GM18858 (cell line): ENCODE data around the gene ADAM23.

Source experiments
- ATAC-seq: cut with Tn5 transposase; IDR thresholded peaks from one replicate; pipeline ENCODE4 v1.9.1; 2021; ENCODE audit not compliant: unreplicated experiment

The ADAM23 gene

DNA sequence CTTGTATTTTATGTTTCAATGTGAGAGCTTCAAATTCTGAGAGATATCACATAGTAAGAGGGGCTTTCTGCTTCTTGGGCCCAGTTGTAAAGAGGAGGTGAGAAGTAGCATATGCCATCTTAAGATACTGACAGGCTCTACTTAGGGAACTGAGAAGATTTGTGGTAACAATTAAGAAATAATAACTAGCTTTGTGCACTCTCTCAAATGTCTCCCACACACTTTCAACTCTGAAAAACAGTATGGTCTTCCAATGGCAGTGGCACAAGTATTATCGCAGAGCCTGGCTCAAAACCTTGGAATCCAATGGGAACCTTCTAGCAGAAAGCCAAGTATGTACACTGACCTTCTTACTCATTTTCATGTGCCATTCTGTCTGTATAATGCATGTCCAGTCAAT lies 118.6 kb downstream of the ADAM23 start:
- peak; percentile 47 for ATAC-seq

DNA sequence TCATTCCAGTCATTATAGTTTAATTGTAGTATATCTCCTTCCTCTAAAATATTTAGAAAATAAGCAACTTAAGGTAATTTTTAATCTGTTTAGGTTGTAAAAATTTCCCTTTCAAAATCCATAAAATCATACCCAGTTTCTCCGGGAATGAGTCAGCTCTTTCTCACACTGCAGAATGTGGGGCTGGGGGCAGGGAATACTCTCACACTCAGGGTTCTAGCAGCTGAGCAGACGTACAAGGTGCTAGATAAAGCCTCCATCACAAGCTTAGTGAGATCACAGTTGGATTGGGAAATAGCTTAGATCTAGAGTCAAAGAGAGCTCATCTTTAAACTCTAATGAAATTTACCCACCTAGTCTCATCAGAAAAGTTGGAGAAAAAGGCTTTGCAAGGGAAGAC lies 119.0 kb downstream of the ADAM23 start:
- ATAC-seq, result no peak

GRCh38 chr2:206563374-206563773 lies 120.0 kb downstream of the ADAM23 start:
- ATAC-seq, result no peak

DNA sequence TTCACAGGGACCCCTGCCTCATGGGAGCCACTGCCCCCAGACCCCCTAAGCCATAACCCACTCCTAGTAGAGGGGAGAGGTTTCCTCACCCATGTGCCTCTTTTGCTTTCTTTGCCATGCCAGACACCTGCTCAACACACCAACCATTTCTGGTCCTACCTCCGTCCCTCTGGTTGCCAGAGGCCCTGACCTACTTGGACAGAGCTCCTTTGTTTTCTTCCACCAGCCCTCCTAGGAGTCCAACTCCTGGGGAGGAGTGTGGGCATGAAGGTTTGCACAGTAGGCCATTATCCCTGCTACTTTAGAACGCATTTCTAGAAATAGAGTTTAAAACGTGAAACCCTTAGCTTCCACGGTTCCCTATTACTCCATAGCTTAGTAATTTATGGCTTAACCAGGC lies 122.3 kb downstream of the ADAM23 start:
- no peak for ATAC-seq

GRCh38 chr2:206569470-206569869 lies 126.1 kb downstream of the ADAM23 start:
- ATAC-seq, result no peak

GRCh38 chr2:206570199-206570598 lies 126.9 kb downstream of the ADAM23 start:
- ATAC-seq, result no peak

DNA sequence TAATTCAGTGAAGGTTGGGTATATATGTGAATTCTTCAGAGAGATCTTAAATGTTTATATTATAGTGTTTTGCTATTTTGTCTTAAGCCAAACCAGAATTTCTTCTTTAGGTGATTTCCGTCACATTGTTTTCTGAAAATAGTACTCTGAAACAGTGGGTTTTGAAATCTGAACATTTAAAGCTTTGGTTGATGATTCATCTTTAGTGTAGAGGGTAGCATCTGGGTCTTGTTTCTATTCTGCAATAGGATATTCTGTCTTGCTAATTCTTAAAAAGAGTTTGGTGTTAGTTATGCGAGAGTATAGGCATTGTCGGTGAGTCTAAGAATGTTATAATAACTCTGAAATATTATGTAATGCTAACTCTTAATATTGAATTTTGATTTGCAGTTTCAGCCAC lies 129.4 kb downstream of the ADAM23 start:
- no peak for ATAC-seq

- no peak for ATAC-seq
These were observed 130.5 kb downstream of the ADAM23 start for GRCh38 chr2:206573793-206574192.

DNA sequence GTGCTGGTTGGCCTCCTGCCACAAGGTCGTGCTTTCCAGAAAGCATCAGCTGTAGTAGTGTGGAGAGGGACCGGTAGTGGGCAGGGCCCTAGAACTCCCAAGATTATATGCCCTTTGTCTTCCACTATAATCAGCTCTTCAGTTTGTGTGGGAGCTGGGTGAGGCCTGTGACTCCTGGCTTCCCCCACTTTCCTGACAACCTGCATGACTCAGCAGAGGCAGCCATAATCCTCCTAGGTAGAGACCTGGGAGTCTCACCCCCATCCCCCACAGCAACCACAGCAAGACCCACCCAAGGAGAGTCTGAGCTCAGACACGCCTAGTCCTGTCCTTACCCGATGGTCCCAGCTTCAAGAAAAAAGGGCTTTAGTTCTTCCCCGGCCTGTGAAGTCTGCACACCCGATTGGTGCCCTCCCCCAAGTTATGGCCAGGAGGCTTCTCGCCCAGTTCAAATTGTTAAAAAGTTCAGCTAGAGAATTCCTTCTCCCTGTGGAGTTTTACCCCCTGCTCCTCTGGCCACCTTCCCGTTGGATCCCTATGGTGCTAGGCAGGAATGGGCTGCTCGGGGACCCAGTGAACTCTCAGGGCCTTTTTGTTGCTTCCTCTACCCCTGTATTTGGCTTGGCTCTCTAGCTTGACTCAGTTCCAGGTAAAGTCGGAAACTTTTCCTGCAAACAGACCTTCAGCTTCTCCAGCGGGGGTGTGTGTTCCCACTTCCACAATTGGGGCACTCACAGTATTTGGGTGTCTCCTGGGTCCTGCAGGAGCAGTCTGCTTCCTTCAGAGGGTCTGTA lies 141.2 kb downstream of the ADAM23 start:
- no peak for ATAC-seq

- no peak for ATAC-seq
These were observed 142.0 kb downstream of the ADAM23 start for GRCh38 chr2:206585335-206585734.

DNA sequence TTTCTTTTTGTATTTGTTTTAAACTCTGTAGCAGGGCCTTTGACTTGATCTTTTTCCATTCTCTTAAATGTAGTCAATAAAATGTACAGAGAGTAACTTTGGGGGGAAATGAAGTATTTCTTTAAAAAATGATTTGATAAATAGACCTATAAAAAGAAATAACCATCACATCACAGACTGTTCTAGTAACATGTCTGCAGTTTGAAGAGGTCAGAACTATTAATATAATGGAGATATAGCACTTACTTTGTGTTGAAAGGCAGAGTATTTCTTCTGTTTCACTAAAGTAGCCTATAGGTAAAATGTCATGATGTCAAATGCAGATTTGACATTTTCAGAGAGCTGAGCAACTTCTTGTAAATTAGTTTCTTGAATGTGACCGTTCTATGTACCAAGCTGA lies 143.3 kb downstream of the ADAM23 start:
- no peak for ATAC-seq

- ATAC-seq, result no peak
These were observed 154.4 kb downstream of the ADAM23 start for GRCh38 chr2:206597717-206598218.

DNA sequence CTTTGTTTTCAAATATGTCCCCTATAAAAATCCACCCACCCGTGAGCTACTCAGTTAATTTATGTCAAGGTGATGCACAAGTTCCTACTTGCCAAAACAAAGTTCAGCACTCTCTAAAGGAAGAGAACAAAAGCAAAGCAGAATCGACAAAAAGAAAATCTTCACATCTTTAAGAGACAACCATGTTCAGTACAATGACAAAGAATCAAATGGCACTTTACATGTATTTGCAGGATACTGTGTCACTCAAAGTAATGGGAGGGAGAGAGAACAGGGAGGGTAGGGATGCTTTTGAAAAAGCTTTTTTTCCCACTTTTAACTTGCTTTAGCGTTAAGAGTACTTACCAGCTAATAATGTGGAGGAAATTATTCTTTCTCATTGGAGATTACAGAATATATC lies 159.9 kb downstream of the ADAM23 start:
- ATAC-seq, result no peak

DNA sequence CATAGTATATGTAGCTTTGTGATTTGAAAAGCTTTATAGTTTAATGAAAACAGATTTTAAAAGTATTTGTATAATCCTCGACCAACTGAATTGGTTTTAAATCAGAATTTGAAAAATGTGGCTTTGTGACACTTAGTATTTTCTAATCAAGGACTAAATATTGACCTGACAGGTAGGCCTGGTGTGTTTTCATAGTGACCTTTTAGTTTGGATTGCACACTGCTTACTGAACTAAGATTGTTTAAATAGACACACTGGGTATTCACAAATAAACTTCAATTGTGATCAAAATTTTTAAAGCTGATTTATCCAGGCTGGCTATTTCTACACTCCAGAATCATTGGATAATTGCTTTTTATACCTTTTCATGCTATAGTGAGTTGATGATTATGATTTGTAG lies 167.1 kb downstream of the ADAM23 start:
- no peak for ATAC-seq

GRCh38 chr2:206611191-206611590 lies 167.9 kb downstream of the ADAM23 start:
- ATAC-seq, result no peak

GRCh38 chr2:206611736-206612135 lies 168.4 kb downstream of the ADAM23 start:
- ATAC-seq, result no peak

GRCh38 chr2:206614811-206615210 lies 171.5 kb downstream of the ADAM23 start:
- no peak for ATAC-seq

GRCh38 chr2:206615417-206616089 lies 172.2 kb downstream of the ADAM23 start:
- no peak for ATAC-seq

GRCh38 chr2:206616151-206616550 lies 172.8 kb downstream of the ADAM23 start:
- ATAC-seq, result no peak

GRCh38 chr2:206619011-206619410 lies 175.7 kb downstream of the ADAM23 start:
- ATAC-seq, result no peak

DNA sequence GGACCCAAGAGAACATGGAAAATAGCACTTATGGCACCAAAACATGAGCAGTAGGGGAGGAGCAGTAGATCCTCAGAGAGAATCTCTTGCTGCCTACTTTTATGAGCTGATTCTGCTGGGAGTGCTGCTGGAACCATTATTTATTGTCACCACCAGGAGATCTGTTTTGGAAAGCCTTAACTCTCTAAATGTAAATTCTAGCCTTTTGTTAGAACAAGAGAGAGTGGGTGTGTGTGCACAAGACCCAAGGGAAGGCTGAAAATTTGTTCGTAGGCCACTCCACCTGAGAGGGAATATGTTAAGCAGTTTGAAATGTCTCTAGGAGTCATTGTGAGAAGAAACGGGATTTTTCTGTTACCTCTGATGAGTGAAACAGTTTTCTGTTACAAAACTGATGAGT lies 182.8 kb downstream of the ADAM23 start:
- ATAC-seq, result no peak

GRCh38 chr2:206627632-206628031 lies 184.3 kb downstream of the ADAM23 start:
- ATAC-seq, result no peak
